Jurkat, Clone E6-1 (cell line): ENCODE data around the gene RAD18.

ENCODE experiments used
- DNase-seq: peaks from one replicate; pipeline ENCODE4 v3.0.0-alpha.2; 2011; ENCODE audit warnings: low read depth, low spot score
- H3K4me3 ChIP-seq: 2 replicates; pipeline ENCODE4 v1.5.1; 2011; ENCODE audit warnings: mild to moderate bottlenecking, low read length, control low read depth, moderate library complexity

Gene RAD18

GRCh38 chr3:8987645-8988383 is 24.5 kb upstream of the RAD18 start:
- peak; percentile 56 for DNase-seq
- no peak overlapping the region for H3K4me3 ChIP-seq

- DNase-seq = no peak
- H3K4me3 ChIP-seq = no peak overlapping the region
Observed at GRCh38 chr3:8987226-8987625, 24.0 kb upstream of the RAD18 start.

- DNase-seq = no peak
- no peak overlapping the region for H3K4me3 ChIP-seq
Observed at GRCh38 chr3:8986741-8987140, 23.5 kb upstream of the RAD18 start.

- H3K4me3 ChIP-seq = no peak overlapping the region
- no peak for DNase-seq
Observed at GRCh38 chr3:8985876-8986275, 22.6 kb upstream of the RAD18 start.

- no peak for DNase-seq
- H3K4me3 ChIP-seq = no peak overlapping the region
Observed at GRCh38 chr3:8985411-8985831, 22.1 kb upstream of the RAD18 start.

- no peak for DNase-seq
Observed at GRCh38 chr3:8984526-8984925, 21.3 kb upstream of the RAD18 start.

GRCh38 chr3:8984081-8984480 is 20.8 kb upstream of the RAD18 start:
- no peak for DNase-seq
- no peak overlapping the region for H3K4me3 ChIP-seq

More at GRCh38 chr3:8984526-8984925, 21.3 kb upstream of the RAD18 start:
- H3K4me3 ChIP-seq = no peak overlapping the region

GRCh38 chr3:8983591-8983990 is 20.3 kb upstream of the RAD18 start:
- no peak for DNase-seq
- H3K4me3 ChIP-seq = no peak overlapping the region

GRCh38 chr3:8983026-8983425 is 19.8 kb upstream of the RAD18 start:
- DNase-seq = no peak
- no peak overlapping the region for H3K4me3 ChIP-seq

- no peak for DNase-seq
- H3K4me3 ChIP-seq = no peak overlapping the region
Observed at GRCh38 chr3:8982509-8982908, 19.2 kb upstream of the RAD18 start.

GRCh38 chr3:8981700-8982099 is 18.4 kb upstream of the RAD18 start:
- no peak for DNase-seq
- H3K4me3 ChIP-seq = no peak overlapping the region

GRCh38 chr3:8981296-8981695 is 18.0 kb upstream of the RAD18 start:
- no peak for DNase-seq
- no peak overlapping the region for H3K4me3 ChIP-seq

GRCh38 chr3:8980756-8981257 is 17.5 kb upstream of the RAD18 start:
- no peak for DNase-seq
- no peak overlapping the region for H3K4me3 ChIP-seq

GRCh38 chr3:8979262-8979661 is 16.0 kb upstream of the RAD18 start:
- H3K4me3 ChIP-seq = no peak overlapping the region
- no peak for DNase-seq

- DNase-seq = no peak
- H3K4me3 ChIP-seq = no peak overlapping the region
Observed at GRCh38 chr3:8978551-8978950, 15.3 kb upstream of the RAD18 start.

GRCh38 chr3:8976540-8977182 is 13.4 kb upstream of the RAD18 start:
- no peak for DNase-seq
- no peak overlapping the region for H3K4me3 ChIP-seq

- no peak for DNase-seq
Observed at GRCh38 chr3:8975081-8976020, 12.1 kb upstream of the RAD18 start.

GRCh38 chr3:8974458-8974857 is 11.2 kb upstream of the RAD18 start:
- no peak for DNase-seq
- H3K4me3 ChIP-seq = no peak overlapping the region

More at GRCh38 chr3:8975081-8976020, 12.1 kb upstream of the RAD18 start:
- H3K4me3 ChIP-seq = no peak overlapping the region

- H3K4me3 ChIP-seq = no peak overlapping the region
- DNase-seq = no peak
Observed at GRCh38 chr3:8972639-8973038, 9.4 kb upstream of the RAD18 start.
